Mucosa of stomach (tissue), 1 donor: ENCODE results near the gene GPC4.
A peak's percentile ranks its signal among the peaks of the same experiment; 100 is the strongest.

Experiments
- H3K27me3 ChIP-seq: one replicate; pipeline ENCODE4 v1.7.0; 2013; ENCODE audit warnings: mild to moderate bottlenecking, low read length; ENCODE audit not compliant: control insufficient read depth, insufficient read depth
- H3K36me3 ChIP-seq: one replicate; pipeline ENCODE4 v1.7.0; 2013; ENCODE audit warnings: low read length; ENCODE audit not compliant: control insufficient read depth, insufficient read depth
- H3K4me1 ChIP-seq: one replicate; pipeline ENCODE4 v1.7.0; 2013; ENCODE audit warnings: mild to moderate bottlenecking, low read length; ENCODE audit not compliant: control insufficient read depth, insufficient read depth
- H3K4me3 ChIP-seq: one replicate; pipeline ENCODE4 v1.7.0; 2013; ENCODE audit warnings: low read length
- H3K9ac ChIP-seq: one replicate; pipeline ENCODE4 v1.7.0; 2013; ENCODE audit warnings: mild to moderate bottlenecking, low read length, moderate library complexity
- H3K9me3 ChIP-seq: one replicate; pipeline ENCODE4 v1.7.0; 2013; ENCODE audit warnings: mild to moderate bottlenecking, low read length, moderate library complexity; ENCODE audit not compliant: control insufficient read depth
- donor health status: Pancreatic carcinoma.

Gene GPC4

GRCh38 chrX:133415276-133416105 lies at the start of gene GPC4:
Gene GPC4 (minus strand): TSS chrX:133415489. CDS start chrX:133414965, 524 bp downstream.
- Histone ChIP-seq H3K4me1 (no peaks in the 10 kb centered on the region), H3K4me3 (peak within 1 kb of the TSS; percentile 31), H3K9me3 (no peaks in the 10 kb centered on the region), H3K27me3 (peaks cover 5% of the 10 kb centered on the region), H3K36me3 (no peaks in the 10 kb centered on the region), H3K9ac (peak within 1 kb of the TSS; percentile 50)

GRCh38 chrX:133461231-133461630 lies 45.9 kb upstream of the GPC4 start:
- Histone ChIP-seq H3K4me3 (no peak overlapping the region), H3K4me1 (no peaks in the 10 kb centered on the region), H3K9ac (no peak overlapping the region), H3K27me3 (no peaks in the 10 kb centered on the region), H3K9me3 (no peaks in the 10 kb centered on the region), H3K36me3 (no peaks in the 10 kb centered on the region)

GRCh38 chrX:133454924-133455323 lies 39.6 kb upstream of the GPC4 start:
- Histone ChIP-seq H3K4me1 (no peaks in the 10 kb centered on the region), H3K9me3 (no peaks in the 10 kb centered on the region), H3K4me3 (no peak overlapping the region), H3K27me3 (no peaks in the 10 kb centered on the region), H3K9ac (no peak overlapping the region), H3K36me3 (no peaks in the 10 kb centered on the region)

- H3K4me3 ChIP-seq: no peak overlapping the region
- H3K27me3 ChIP-seq: no peaks in the 10 kb centered on the region
- no peaks in the 10 kb centered on the region for H3K9me3 ChIP-seq
- no peaks in the 10 kb centered on the region for H3K36me3 ChIP-seq
- H3K9ac ChIP-seq: no peak overlapping the region
- H3K4me1 ChIP-seq: no peaks in the 10 kb centered on the region
Measured at GRCh38 chrX:133454491-133454914, 39.2 kb upstream of the GPC4 start.

GRCh38 chrX:133448512-133449076 lies 33.3 kb upstream of the GPC4 start:
- H3K36me3 ChIP-seq: no peaks in the 10 kb centered on the region
- H3K27me3 ChIP-seq: no peaks in the 10 kb centered on the region
- H3K4me1 ChIP-seq: no peaks in the 10 kb centered on the region
- no peaks in the 10 kb centered on the region for H3K9me3 ChIP-seq
- H3K4me3 ChIP-seq: no peak overlapping the region
- H3K9ac ChIP-seq: no peak overlapping the region

GRCh38 chrX:133444952-133445831 lies 29.9 kb upstream of the GPC4 start:
- no peaks in the 10 kb centered on the region for H3K27me3 ChIP-seq
- no peaks in the 10 kb centered on the region for H3K36me3 ChIP-seq
- peak overlapping the region; percentile 45 for H3K9ac ChIP-seq
- no peaks in the 10 kb centered on the region for H3K9me3 ChIP-seq
- no peaks in the 10 kb centered on the region for H3K4me1 ChIP-seq
- peak overlapping the region; percentile 31 for H3K4me3 ChIP-seq

- Histone ChIP-seq H3K4me3 (no peak overlapping the region), H3K9me3 (no peaks in the 10 kb centered on the region), H3K4me1 (no peaks in the 10 kb centered on the region), H3K36me3 (no peaks in the 10 kb centered on the region), H3K9ac (no peak overlapping the region), H3K27me3 (no peaks in the 10 kb centered on the region)
Measured at GRCh38 chrX:133444196-133444595, 28.9 kb upstream of the GPC4 start.

GRCh38 chrX:133440797-133441163 lies 25.5 kb upstream of the GPC4 start:
- no peak overlapping the region for H3K9ac ChIP-seq
- no peaks in the 10 kb centered on the region for H3K4me1 ChIP-seq
- no peaks in the 10 kb centered on the region for H3K27me3 ChIP-seq
- H3K9me3 ChIP-seq: no peaks in the 10 kb centered on the region
- H3K4me3 ChIP-seq: no peak overlapping the region
- H3K36me3 ChIP-seq: no peaks in the 10 kb centered on the region

- Histone ChIP-seq H3K36me3 (no peaks in the 10 kb centered on the region), H3K27me3 (no peaks in the 10 kb centered on the region), H3K4me3 (no peak overlapping the region), H3K9ac (no peak overlapping the region), H3K4me1 (no peaks in the 10 kb centered on the region), H3K9me3 (no peaks in the 10 kb centered on the region)
Measured at GRCh38 chrX:133440081-133440796, 24.9 kb upstream of the GPC4 start.

GRCh38 chrX:133437766-133438165 lies 22.5 kb upstream of the GPC4 start:
- Histone ChIP-seq H3K4me1 (no peaks in the 10 kb centered on the region), H3K9ac (no peak overlapping the region), H3K9me3 (no peaks in the 10 kb centered on the region), H3K27me3 (no peaks in the 10 kb centered on the region), H3K4me3 (no peak overlapping the region), H3K36me3 (no peaks in the 10 kb centered on the region)

- Histone ChIP-seq H3K9me3 (no peaks in the 10 kb centered on the region), H3K9ac (no peak overlapping the region), H3K27me3 (no peaks in the 10 kb centered on the region), H3K4me1 (no peaks in the 10 kb centered on the region), H3K36me3 (no peaks in the 10 kb centered on the region), H3K4me3 (no peak overlapping the region)
Measured at GRCh38 chrX:133437356-133437755, 22.1 kb upstream of the GPC4 start.
